ENCODE results near the gene ACP7.
"Not testable (repeated sequence)": the region's sequence is repeated elsewhere in the genome, so short reads cannot be mapped to it uniquely, and the experiment has no call there.

ACP7 gene

DNA sequence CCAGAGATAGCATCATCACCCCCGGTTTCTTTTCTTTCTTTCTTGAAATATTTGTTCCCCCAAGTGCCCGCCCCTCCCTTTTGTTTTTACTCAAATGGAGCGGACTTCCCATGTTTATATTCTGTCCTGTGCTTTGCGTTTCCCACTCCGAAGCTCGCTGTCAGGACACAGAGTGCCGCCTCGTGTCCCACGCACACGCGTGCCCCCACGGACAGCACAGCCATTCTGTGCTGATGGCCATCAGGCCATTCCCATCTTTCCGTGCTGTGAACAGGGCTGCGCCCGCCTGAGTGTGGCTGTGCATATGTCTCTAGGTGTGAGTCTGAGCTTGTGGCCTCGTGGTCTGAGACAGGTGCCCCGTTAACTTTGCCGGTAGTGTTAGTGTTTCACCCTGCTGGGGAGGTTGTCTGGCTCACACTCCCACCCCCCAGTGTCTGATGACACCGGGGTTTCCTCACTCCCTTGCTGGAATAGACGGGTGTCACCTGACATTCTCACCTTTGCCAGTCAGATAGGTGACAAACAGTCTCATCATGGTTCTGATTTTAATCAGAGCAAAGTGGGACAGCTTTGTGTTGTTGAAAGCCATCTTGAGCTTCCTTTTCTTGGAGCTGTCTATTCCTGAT is 48.3 kb downstream of the ACP7 start:
- DNase-seq (ENCODE audit: low spot score) = no peak

- peak; percentile 68 for DNase-seq (ENCODE audit: low spot score)
Measured at GRCh38 chr19:39133431-39134270, 49.5 kb downstream of the ACP7 start.

- no peak for DNase-seq (ENCODE audit: low spot score)
Measured at GRCh38 chr19:39135701-39136100, 51.5 kb downstream of the ACP7 start.

DNA sequence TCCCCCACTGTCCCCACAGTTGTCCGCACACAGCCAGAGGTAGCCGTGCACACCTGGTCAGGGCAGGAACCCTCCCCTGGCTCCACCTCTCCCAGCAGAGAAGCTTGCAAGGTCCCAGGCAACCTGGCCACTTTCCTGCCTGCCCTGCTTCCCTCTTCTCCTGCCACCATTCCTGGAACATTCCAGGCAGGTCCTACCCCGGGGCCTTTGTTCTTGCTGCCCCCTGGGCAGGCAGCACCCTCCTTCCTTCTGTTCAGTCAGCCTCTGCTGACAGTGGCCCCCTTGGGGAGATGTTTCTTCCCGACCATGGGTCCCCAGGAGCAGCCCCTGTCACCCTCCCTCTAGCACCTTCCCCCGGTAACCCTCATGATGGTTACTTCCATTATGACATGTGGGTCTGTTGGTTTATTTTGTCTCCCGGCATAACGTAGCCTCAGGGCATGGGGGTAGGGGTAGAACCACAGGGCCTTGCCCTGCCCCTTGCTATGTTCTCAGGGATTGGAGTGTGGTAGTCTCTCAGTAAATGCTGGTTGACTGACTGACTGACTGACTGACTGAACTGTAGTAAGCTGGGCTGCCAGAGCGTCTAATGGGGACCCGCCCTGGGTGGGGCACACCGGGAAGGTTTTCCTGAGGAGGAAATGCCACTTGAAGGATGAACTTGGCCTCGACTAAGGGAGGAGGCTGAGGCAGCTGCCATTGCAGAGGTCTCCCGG is 52.2 kb downstream of the ACP7 start:
- DNase-seq (ENCODE audit: low spot score) = no peak

- no peak for DNase-seq (ENCODE audit: low spot score)
Measured at GRCh38 chr19:39137131-39137530, 53.0 kb downstream of the ACP7 start.

DNA sequence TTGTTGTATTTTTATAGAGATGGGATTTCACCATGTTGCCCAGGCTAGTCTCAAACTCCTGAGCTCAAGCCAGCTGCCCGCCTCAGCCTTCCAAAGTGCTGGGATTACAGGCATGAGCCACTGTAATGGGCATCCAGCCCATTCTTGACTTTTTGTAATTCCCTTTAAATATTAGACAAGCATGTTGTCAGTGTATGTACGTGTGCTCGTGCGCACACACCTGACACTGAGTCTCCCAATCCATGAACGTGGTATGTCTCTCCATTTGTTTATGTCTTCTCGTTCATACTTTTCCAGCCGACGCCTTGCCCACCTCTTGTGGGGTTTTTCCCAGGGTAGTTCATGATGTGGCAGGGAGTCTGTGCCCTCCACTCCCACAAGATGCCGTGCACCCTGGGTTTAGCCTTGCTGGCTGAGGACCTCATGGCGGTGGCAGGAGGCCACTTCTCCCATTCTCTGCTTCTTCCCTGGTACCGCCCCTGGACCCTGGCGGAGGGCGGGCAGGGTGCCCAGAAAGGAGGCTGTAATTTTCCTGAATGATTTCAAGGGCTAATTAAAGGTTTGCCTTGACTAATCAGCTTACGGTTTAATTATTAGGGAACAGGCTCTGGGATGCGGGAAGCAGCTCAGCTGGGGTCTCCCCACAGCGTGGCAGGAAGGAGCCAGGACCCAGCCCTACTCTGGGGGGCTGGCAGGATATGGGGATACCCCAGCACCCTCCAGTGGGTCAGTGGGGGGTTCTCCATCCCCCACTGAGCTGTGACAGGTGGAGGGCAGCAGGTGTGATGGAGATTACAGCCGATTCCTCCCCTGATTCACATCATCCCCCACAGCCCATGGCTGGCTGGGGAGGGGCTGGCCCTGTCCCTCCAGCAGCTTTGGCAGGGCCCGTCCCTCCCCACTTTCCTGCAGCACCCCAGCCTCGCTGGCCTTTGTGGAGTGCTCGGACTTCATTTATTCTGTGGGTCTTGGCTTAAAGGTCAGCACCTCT is 54.3 kb downstream of the ACP7 start:
- no peak for DNase-seq (ENCODE audit: low spot score)

DNA sequence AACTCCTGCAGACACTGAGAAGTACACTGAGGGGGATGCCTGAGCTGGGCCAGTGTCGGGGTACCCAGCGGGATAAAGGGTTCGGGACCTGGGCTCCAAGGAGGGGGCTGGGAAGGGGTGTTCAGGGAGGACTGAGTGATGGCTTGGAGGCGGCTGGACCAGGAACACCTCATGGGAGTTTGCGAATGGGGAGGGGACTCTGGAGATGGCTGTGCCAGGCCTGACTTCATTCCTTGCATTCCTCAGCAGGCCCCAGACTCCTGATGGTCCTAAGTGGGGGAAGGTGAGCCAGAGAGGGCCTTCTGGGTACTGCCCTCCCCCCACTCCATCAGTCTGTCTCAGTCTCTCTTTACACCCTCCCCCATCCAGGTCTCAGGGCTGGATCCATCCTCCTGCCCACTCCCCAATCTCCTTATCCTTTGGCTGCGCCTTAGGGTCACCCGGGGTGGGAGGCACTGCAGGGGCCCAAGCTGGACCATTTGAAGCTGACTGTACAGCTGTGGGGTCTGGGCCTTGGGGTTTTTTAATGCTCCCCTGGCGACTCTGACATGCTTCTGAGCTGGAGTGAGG is 55.2 kb downstream of the ACP7 start:
- no peak for DNase-seq (ENCODE audit: low spot score)

- DNase-seq (ENCODE audit: low spot score) = no peak
Measured at GRCh38 chr19:39139971-39140453, 55.8 kb downstream of the ACP7 start.

DNA sequence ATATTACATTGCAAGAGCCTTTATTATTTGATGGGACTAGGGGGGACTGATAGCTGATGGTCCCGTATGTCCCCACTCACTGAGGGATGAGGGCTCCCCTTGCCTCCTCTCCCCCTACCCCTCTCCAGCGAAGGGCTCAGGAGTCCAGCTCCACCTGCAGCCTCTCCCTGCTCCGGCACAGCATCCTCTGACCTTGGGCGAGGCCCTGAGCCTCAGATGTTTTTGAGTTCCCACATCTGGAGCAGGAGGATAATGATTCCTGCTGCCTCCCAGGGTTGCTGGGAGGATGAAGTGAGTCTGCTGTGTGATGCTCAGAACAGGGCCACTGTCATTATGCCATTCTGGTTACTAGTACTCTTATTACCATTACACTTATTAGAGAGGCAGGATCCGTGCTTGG is 56.4 kb downstream of the ACP7 start:
- no peak for DNase-seq (ENCODE audit: low spot score)

GRCh38 chr19:39141929-39142328 is 57.8 kb downstream of the ACP7 start:
- no peak for DNase-seq (ENCODE audit: low spot score)

DNA sequence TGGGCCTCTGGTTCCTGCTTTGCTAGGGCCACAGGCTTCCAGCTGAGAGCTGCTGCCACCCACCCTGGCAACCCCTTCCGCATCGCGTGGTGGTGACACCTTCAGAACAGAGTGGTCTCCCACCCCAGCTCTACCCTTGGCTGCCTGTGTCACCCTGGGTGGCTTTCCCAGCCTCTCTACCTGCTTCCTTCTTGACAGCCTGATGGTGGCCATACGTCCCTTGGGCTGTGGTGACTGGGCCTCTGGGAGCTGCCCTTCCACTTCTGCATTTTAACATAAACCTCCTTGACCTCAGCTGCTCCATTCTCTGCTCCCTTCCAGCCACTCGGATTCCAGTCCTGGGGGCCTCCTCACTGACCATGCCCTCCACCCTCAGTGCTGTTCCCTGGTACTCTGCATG is 58.5 kb downstream of the ACP7 start:
- no peak for DNase-seq (ENCODE audit: low spot score)

GRCh38 chr19:39143757-39144289 is 59.7 kb downstream of the ACP7 start:
- not testable (repeated sequence) for DNase-seq (ENCODE audit: low spot score)

DNA sequence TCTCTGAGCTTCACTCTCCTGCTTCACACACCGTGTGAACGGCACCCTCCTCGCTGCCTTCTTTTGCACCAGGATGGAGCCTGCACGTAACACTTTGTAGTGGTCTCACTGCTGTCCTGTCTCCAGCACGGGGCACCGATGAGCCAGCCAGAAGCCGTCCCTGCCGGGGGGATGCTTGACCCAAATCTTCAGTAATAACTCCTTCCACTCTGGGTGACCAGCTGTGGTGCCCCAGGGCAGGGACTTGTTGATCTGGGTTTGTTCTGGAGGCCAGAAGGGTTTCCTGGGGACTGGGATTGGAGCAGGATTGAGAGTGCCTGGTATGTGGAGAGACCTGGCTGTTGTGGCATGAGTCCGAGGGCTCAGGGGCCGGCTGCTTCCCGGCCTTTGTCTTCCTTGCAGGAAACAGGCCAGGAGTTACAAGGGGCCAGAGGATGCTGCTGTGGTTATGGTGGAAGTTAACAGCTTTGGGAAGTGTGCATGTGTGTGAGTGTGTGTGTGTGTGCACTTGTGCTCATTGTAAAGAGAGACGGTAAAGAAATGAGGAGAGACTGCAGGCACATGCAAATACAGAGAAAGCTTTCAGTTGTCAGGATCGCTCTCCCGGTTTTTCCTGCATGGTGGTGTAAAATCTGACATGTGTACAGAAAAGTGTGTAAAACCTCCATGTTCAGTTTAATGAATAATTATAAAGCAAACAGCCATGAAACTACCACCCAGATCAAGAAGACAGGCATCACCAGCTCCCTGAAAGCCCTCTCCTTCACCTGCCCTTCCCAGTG is 60.3 kb downstream of the ACP7 start:
- DNase-seq (ENCODE audit: low spot score) = peak; percentile 63

GRCh38 chr19:39145180-39145953 is 61.2 kb downstream of the ACP7 start:
- DNase-seq (ENCODE audit: low spot score) = no peak

DNA sequence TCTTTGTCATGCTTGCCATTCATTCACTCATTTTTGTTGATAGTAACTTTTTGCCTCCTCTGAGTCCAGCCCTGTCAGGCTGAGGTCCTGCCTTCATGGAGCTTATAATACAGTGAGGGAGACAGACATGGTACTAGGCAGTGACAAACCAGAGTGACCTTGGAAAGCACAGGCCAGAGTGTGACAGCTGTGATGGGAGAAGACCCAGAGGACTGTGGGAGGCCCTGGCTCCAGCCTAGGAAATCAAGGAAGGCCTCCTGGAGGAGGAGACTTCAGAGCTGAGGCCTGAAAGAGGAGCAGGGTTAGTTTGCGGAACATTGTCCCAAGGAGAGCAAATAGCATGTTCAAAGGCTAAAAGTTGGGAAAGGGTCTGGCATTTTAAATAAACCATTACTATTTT is 61.9 kb downstream of the ACP7 start:
- DNase-seq (ENCODE audit: low spot score) = no peak

DNA sequence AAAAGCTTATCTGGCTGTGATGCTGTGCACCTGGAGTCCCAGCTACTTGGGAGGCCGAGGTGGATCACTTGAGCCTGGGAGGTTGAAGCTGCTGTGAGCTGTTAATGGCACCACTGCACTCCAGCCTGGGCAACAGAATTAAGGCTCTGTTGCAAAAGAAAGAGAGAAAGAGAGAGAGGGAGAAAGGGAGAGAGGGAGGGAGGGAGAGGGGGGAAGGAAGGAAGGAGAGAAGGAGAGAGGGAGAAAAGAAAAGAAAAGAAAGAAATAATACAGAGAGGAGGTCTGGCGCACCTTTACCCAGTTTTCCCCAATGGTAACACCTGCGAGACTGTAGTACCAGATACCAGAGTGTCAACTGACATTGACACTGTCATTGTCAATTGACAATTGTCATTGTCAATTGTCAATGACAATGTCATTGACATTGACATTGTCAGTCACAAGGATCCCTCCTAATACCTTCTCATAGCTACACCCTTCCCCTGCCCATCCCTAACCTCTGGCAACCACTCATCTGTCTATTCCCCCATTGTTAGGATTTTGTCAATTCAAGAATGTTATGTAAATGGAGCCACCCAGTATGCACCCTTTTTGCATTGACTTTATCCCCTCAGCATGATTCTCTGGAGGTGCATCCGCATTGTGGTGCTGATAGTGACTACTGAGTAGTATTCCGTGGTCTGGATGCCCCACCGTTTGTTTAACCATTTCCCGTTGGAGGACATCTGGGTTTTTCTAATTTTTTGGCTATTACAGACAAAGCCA is 62.7 kb downstream of the ACP7 start:
- DNase-seq (ENCODE audit: low spot score) = no peak

DNA sequence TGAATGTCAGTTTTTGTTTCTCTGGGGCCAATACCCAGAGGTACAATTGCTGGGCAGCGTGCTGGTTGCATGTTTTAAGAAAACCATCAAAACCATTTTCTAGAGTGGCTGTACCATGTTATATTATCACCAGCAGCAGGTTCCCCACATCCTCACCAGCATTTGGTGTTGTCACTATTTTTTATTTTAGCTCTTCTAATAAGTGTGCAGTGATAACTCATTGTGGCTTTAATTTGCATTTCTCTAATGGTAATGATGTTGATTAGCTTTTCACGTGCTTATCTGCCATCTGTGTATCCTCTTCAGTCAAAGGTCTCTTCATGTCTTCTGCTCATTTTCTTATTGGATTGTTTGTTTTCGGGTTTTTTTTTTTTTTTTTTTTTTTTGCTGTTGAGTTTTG is 63.3 kb downstream of the ACP7 start:
- DNase-seq (ENCODE audit: low spot score) = no peak

GRCh38 chr19:39148939-39149529 is 64.9 kb downstream of the ACP7 start:
- DNase-seq (ENCODE audit: low spot score) = no peak

Measured in ecto neural progenitor cell (in vitro differentiated cells).